ENCODE results near the gene GDF11.

The GDF11 gene

GRCh38 chr12:55707841-55708694, 34.9 kb upstream of the GDF11 start, which contains the start of gene ITGA7:
TSS of gene ITGA7 (minus strand) at chr12:55707904. CDS start at chr12:55707682, 222 bp downstream.
- peak; percentile 65 for DNase-seq

- no peak for DNase-seq
These were observed 34.2 kb upstream of the GDF11 start for GRCh38 chr12:55708695-55709233.

GRCh38 chr12:55711786-55712553, 31.0 kb upstream of the GDF11 start:
- DNase-seq: no peak

- no peak for DNase-seq
These were observed 30.1 kb upstream of the GDF11 start for GRCh38 chr12:55712700-55713415.

GRCh38 chr12:55713721-55714120, 29.2 kb upstream of the GDF11 start:
- DNase-seq: no peak

GRCh38 chr12:55715169-55715764, 27.7 kb upstream of the GDF11 start:
- no peak for DNase-seq

- DNase-seq: peak; percentile 92
These were observed 26.9 kb upstream of the GDF11 start, which contains the start of gene BLOC1S1 for GRCh38 chr12:55715833-55716581. TSS of gene BLOC1S1 (plus strand) at chr12:55716046. CDS start at chr12:55716052, 6 bp downstream.

- no peak for DNase-seq
These were observed 26.4 kb upstream of the GDF11 start for GRCh38 chr12:55716582-55716957.

GRCh38 chr12:55717011-55718007, 25.6 kb upstream of the GDF11 start:
- no peak for DNase-seq

GRCh38 chr12:55718015-55718414, 24.9 kb upstream of the GDF11 start:
- DNase-seq: no peak

- no peak for DNase-seq
These were observed 24.2 kb upstream of the GDF11 start for GRCh38 chr12:55718624-55719275.

- no peak for DNase-seq
These were observed 23.6 kb upstream of the GDF11 start for GRCh38 chr12:55719371-55719770.

- DNase-seq: no peak
These were observed 22.8 kb upstream of the GDF11 start, which contains the start of gene RDH5 for GRCh38 chr12:55720071-55720564. TSS of gene RDH5 (plus strand) at chr12:55720393. CDS start at chr12:55721185, 792 bp downstream.

- DNase-seq: peak; percentile 38
These were observed 22.0 kb upstream of the GDF11 start for GRCh38 chr12:55720894-55721444.

GRCh38 chr12:55721601-55722213, 21.2 kb upstream of the GDF11 start:
- no peak for DNase-seq

- DNase-seq: no peak
These were observed 20.0 kb upstream of the GDF11 start for GRCh38 chr12:55722948-55723347.

GRCh38 chr12:55723516-55724225, 19.3 kb upstream of the GDF11 start:
- DNase-seq: no peak
